SK-N-SH (cell line): ENCODE measurements around the gene C5orf58. TPM values are rescaled to one million over a fixed set of nuclear protein-coding genes. Genes with fewer than 3 reads are reported as not detected.

ENCODE experiments used
- CTCF ChIA-PET: fragments of 300-600, 350-600 bp; formaldehyde crosslinking; extraction: SDS; loops from one replicate; lab custom pipeline; 2021; lab: Yijun Ruan, JAX
- POLR2A ChIA-PET: fragments of 350-600 bp; sonication (Branson Sonifier 250); formaldehyde crosslinking; extraction: SDS; loops from one replicate; lab custom pipeline; 2020; ENCODE audit warnings: antibody characterized with exemption, inconsistent platforms; lab: Yijun Ruan, JAX
- DNase-seq: peaks from one replicate; pipeline ENCODE4 v3.0.0; 2012
- H2AFZ ChIP-seq: fragments of 200-600 bp; sonication (generic); 2 replicates; pipeline ENCODE4 v1.8.1; 2016; ENCODE audit warnings: antibody characterized with exemption, mild to moderate bottlenecking, low read depth
- H3F3A ChIP-seq: fragments of 200-600 bp; sonication (generic); replicated peaks from 2 replicates; pipeline ENCODE3; 2016; ENCODE audit warnings: antibody characterized with exemption, mild to moderate bottlenecking; ENCODE audit not compliant: insufficient read depth
- H3K27ac ChIP-seq, 2 experiments: fragments of 200-500 bp in 1 of 2; fragments of 200-600 bp in 1 of 2; sonication (Bioruptor generic) in 1 of 2; sonication (generic), shearing (Covaris generic) in 1 of 2; 2 replicates each; pipeline versions ENCODE4 v1.5.1 to v1.6.1; 2014 to 2016; ENCODE audit warnings: low read depth in 2 of 2, inconsistent platforms in 1 of 2, low read length in 1 of 2, mild to moderate bottlenecking in 1 of 2, mixed read lengths in 1 of 2
- H3K27me3 ChIP-seq: fragments of 200-600 bp; sonication (generic), shearing (Covaris generic); 2 replicates; pipeline ENCODE4 v1.6.1; 2016; ENCODE audit warnings: mixed run types; ENCODE audit not compliant: insufficient read depth
- H3K36me3 ChIP-seq, 2 experiments: fragments of 200-500 bp in 1 of 2; fragments of 200-600 bp in 1 of 2; sonication (Bioruptor generic) in 1 of 2; sonication (generic) in 1 of 2; replicated peaks in 1 of 2; 2 replicates each; pipeline versions ENCODE3 to v1.5.1; 2014 to 2016; ENCODE audit warnings: low read length in 1 of 2, mild to moderate bottlenecking in 1 of 2; ENCODE audit not compliant: insufficient read depth in 2 of 2, control insufficient read depth in 1 of 2
- H3K4me1 ChIP-seq, 2 experiments: fragments of 200-500 bp in 1 of 2; fragments of 200-600 bp in 1 of 2; sonication (Bioruptor generic) in 1 of 2; sonication (generic), shearing (Covaris generic) in 1 of 2; 2 replicates each; pipeline versions ENCODE4 v1.5.1 to v1.6.1; 2014 to 2016; ENCODE audit warnings: low read depth in 1 of 2, low read length in 1 of 2, mixed run types in 1 of 2; ENCODE audit not compliant: insufficient read depth in 2 of 2, control insufficient read depth in 1 of 2
- H3K4me2 ChIP-seq: fragments of 200-600 bp; sonication (generic), shearing (Covaris generic); 2 replicates; pipeline ENCODE4 v1.6.1; 2017; ENCODE audit warnings: mixed run types
- H3K4me3 ChIP-seq, 2 experiments: fragments of 200-500 bp in 1 of 2; fragments of 200-600 bp in 1 of 2; sonication (Bioruptor generic) in 1 of 2; sonication (generic), shearing (Covaris generic) in 1 of 2; 2 replicates each; pipeline versions ENCODE4 v1.5.1 to v1.8.1; 2014 to 2016; ENCODE audit warnings: low read depth in 2 of 2, inconsistent platforms in 1 of 2, low read length in 1 of 2, mild to moderate bottlenecking in 1 of 2, mixed read lengths in 1 of 2, moderate library complexity in 1 of 2
- H3K79me2 ChIP-seq: fragments of 200-600 bp; sonication (generic); 2 replicates; pipeline ENCODE4 v1.8.1; 2017; ENCODE audit warnings: mild to moderate bottlenecking; ENCODE audit not compliant: insufficient read depth
- H3K9ac ChIP-seq: fragments of 200-600 bp; sonication (generic); 2 replicates; pipeline ENCODE4 v1.6.1; 2017; ENCODE audit warnings: mixed run types
- H3K9me2 ChIP-seq: fragments of 200-600 bp; sonication (generic); 2 replicates; pipeline ENCODE4 v1.6.1; 2017; ENCODE audit warnings: mixed run types
- H3K9me3 ChIP-seq: fragments of 200-600 bp; sonication (generic); 2 replicates; pipeline ENCODE4 v1.6.1; 2017; ENCODE audit warnings: mixed run types, mild to moderate bottlenecking, moderate library complexity
- H4K20me1 ChIP-seq: fragments of 200-600 bp; sonication (generic); 2 replicates; pipeline ENCODE4 v1.6.1; 2017; ENCODE audit warnings: mild to moderate bottlenecking, mixed run types; ENCODE audit not compliant: insufficient read depth
- ELF1 ChIP-seq: IDR thresholded peaks from 2 replicates; pipeline ENCODE4 v1.4.0; 2012
- EZH2phosphoT487 ChIP-seq: fragments of 200-600 bp; sonication (generic); IDR thresholded peaks from 2 replicates; pipeline ENCODE4 v1.6.1; 2017; ENCODE audit warnings: low read depth, mixed run types, mild to moderate bottlenecking, antibody characterized with exemption, moderate library complexity, borderline replicate concordance
- FOXJ3 ChIP-seq: sonication (generic); formaldehyde crosslinking; IDR thresholded peaks from 2 replicates; pipeline ENCODE4 v1.5.1; 2020; ENCODE audit warnings: mild to moderate bottlenecking, missing genetic modification reagents
- FOXM1 ChIP-seq: IDR thresholded peaks from 2 replicates; pipeline ENCODE4 v1.4.0; 2012; ENCODE audit warnings: low read depth, mild to moderate bottlenecking
- IRF3 ChIP-seq: fragments of 150-350 bp; IDR thresholded peaks from 2 replicates; pipeline ENCODE4 v1.6.1; 2016; ENCODE audit warnings: mild to moderate bottlenecking, low read depth, low read length
- NRF1 ChIP-seq: IDR thresholded peaks from 2 replicates; pipeline ENCODE4 v1.6.1; 2012; ENCODE audit warnings: low read depth, mild to moderate bottlenecking, low read length
- POLR2AphosphoS5 ChIP-seq: IDR thresholded peaks from 2 replicates; pipeline ENCODE4 v1.6.1; 2012; ENCODE audit warnings: low read depth, low read length
- RCOR1 ChIP-seq: fragments of 150-350 bp; IDR thresholded peaks from 2 replicates; pipeline ENCODE4 v1.6.1; 2017; ENCODE audit warnings: antibody characterized with exemption, low read length
- RFX5 ChIP-seq: IDR thresholded peaks from 2 replicates; pipeline ENCODE4 v1.6.1; 2012; ENCODE audit warnings: mild to moderate bottlenecking, improper control_type of control experiment, low read length
- SIN3A ChIP-seq: IDR thresholded peaks from 2 replicates; pipeline ENCODE4 v1.6.1; 2012; ENCODE audit warnings: low read depth, mild to moderate bottlenecking, low read length, moderate library complexity, borderline replicate concordance
- SMC3 ChIP-seq: IDR thresholded peaks from 2 replicates; pipeline ENCODE4 v1.6.1; 2012; ENCODE audit warnings: low read depth, low read length, improper control_type of control experiment
- TCF12 ChIP-seq: IDR thresholded peaks from 2 replicates; pipeline ENCODE4 v1.4.0; 2012
- TEAD4 ChIP-seq: IDR thresholded peaks from 2 replicates; pipeline ENCODE4 v1.4.0; 2012; ENCODE audit warnings: mild to moderate bottlenecking, borderline replicate concordance; ENCODE audit not compliant: insufficient read depth
- USF1 ChIP-seq: IDR thresholded peaks from 2 replicates; pipeline ENCODE4 v1.4.0; 2012; ENCODE audit warnings: low read depth, borderline replicate concordance
- USF2 ChIP-seq: fragments of 150-350 bp; IDR thresholded peaks from 2 replicates; pipeline ENCODE4 v1.6.1; 2017; ENCODE audit warnings: antibody characterized with exemption, low read length, low read depth, borderline replicate concordance
- YY1 ChIP-seq: IDR thresholded peaks from 2 replicates; pipeline ENCODE4 v1.4.0; 2012; ENCODE audit warnings: low read depth, mild to moderate bottlenecking
- WGBS: methylation state at CpG from one replicate; pipeline ENCODE4 v1.1.6; 2017; ENCODE audit warnings: low lambda C conversion rate; 5-methylcytosine and 5-hydroxymethylcytosine counted together
- polyA plus RNA-seq, 3 experiments: library from polyadenylated mRNA; depleted of rRNA; stranded (reverse); fragments of >200 nt; gene quantifications; 2 replicates each; pipeline ENCODE4 v1.2.3, GENCODE V29; 2012

The C5orf58 gene
- polyA plus RNA-seq, 1 of the 3 experiments (the other 2 are of a cell fraction): not detected

GRCh38 chr5:170190436-170191134, 42.2 kb upstream of the C5orf58 start:
- no peaks in the 10 kb centered on the region for H3F3A ChIP-seq
- peaks cover 0 to 2% of the 10 kb centered on the region in 2 experiments; a peak in 1 of 4 replicates for H3K4me1 ChIP-seq
- CTCF ChIA-PET: interaction anchor here (1.5 to 9.3 kb wide), 4 partner anchors 8 to 119 kb away, joined by 3 to 81 read pairs (median 26); no protein-coding TSS in a partner anchor
- no peak overlapping the region for H3K27ac ChIP-seq
- no peaks in the 10 kb centered on the region; the same call in 1 of the 2 replicates for H3K27me3 ChIP-seq
- WGBS: 72% methylated on average over 6 of the region's 6 CpGs
- H3K9me2 ChIP-seq: no peaks in the 10 kb centered on the region
- H3K36me3 ChIP-seq: no peaks in the 10 kb centered on the region
- H3K4me3 ChIP-seq: no peak overlapping the region
- no peak for TF ChIP-seq RFX5
- no peak for TF ChIP-seq SIN3A
- no peak for TF ChIP-seq TCF12
- TF ChIP-seq SMC3: no peak
- no peak for TF ChIP-seq IRF3
- no peak for TF ChIP-seq USF2
- TF ChIP-seq FOXM1: no peak
- no peak for TF ChIP-seq NRF1
- no peak for TF ChIP-seq POLR2AphosphoS5
- no peak for TF ChIP-seq RCOR1
- TF ChIP-seq FOXJ3: no peak
- no peak for TF ChIP-seq TEAD4
- POLR2A ChIA-PET: no interaction called here
- H4K20me1 ChIP-seq: no peaks in the 10 kb centered on the region
- no peak for DNase-seq
- H3K4me2 ChIP-seq: no peak overlapping the region
- no peaks in the 10 kb centered on the region for H3K79me2 ChIP-seq
- no peaks in the 10 kb centered on the region for H3K9me3 ChIP-seq
- H2AFZ ChIP-seq: no peak overlapping the region
- no peak overlapping the region for H3K9ac ChIP-seq

GRCh38 chr5:170192829-170193228, 40.0 kb upstream of the C5orf58 start:
- WGBS: 82% methylated on average over 12 of the region's 12 CpGs
- Histone ChIP-seq H3K27me3 (peaks cover 4% of the 10 kb centered on the region; the same call in 1 of the 2 replicates), H3K4me3 (no peak overlapping the region), H3K4me1 (peaks cover 0 to 11% of the 10 kb centered on the region in 2 experiments; a peak in 1 of 4 replicates), H3F3A (no peaks in the 10 kb centered on the region), H3K36me3 (no peaks in the 10 kb centered on the region), H3K79me2 (no peaks in the 10 kb centered on the region), H4K20me1 (no peaks in the 10 kb centered on the region), H3K9me3 (no peaks in the 10 kb centered on the region), H3K9me2 (no peaks in the 10 kb centered on the region), H2AFZ (no peak overlapping the region), H3K4me2 (no peak overlapping the region), H3K9ac (no peak overlapping the region), H3K27ac (no peak overlapping the region)
- no peak for TF ChIP-seq EZH2phosphoT487
- no peak for TF ChIP-seq ELF1
- no peak for TF ChIP-seq NRF1
- no peak for TF ChIP-seq USF1
- no peak for TF ChIP-seq YY1
- ChIA-PET CTCF (interaction anchor here (0.7 to 9.3 kb wide), 5 partner anchors 10 to 491 kb away, joined by 3 to 81 read pairs (median 4); no protein-coding TSS in a partner anchor), POLR2A (no interaction called here)
- no peak for DNase-seq
